Neural crest cell (in vitro differentiated cells): ENCODE results near the gene MRTO4. TPM values are rescaled to one million over a fixed set of nuclear protein-coding genes. Genes with fewer than 3 reads are reported as not detected.
"Not testable (repeated sequence)": the region's sequence is repeated elsewhere in the genome, so short reads cannot be mapped to it uniquely, and the experiment has no call there.

ENCODE experiments used
- DNase-seq: peaks from one replicate; pipeline ENCODE4 v3.0.0; 2021; ENCODE audit warnings: low read depth, mixed read lengths, low spot score
- H3K27ac Mint-ChIP-seq: one replicate; pipeline ENCODE4 v1.8.0; 2021; ENCODE audit warnings: mild to moderate bottlenecking, mixed read lengths; ENCODE audit not compliant: unreplicated experiment
- H3K27me3 Mint-ChIP-seq: 2 replicates; pipeline ENCODE4 v1.8.0; 2021; ENCODE audit warnings: low read depth, mild to moderate bottlenecking, mixed read lengths
- H3K36me3 Mint-ChIP-seq: 2 replicates; pipeline ENCODE4 v1.8.0; 2021; ENCODE audit warnings: low read depth, mild to moderate bottlenecking, mixed read lengths
- H3K4me1 Mint-ChIP-seq: 2 replicates; pipeline ENCODE4 v1.8.0; 2021; ENCODE audit warnings: mixed read lengths
- H3K4me3 Mint-ChIP-seq: one replicate; pipeline ENCODE4 v1.8.0; 2021; ENCODE audit warnings: mild to moderate bottlenecking, mixed read lengths
- H3K9me3 Mint-ChIP-seq: 2 replicates; pipeline ENCODE4 v1.8.0; 2021; ENCODE audit warnings: mixed read lengths
- CTCF ChIP-seq: fragments of 200-600 bp; sonication (generic); conservative IDR thresholded peaks from 2 replicates; pipeline ENCODE4 v1.5.0; 2021; ENCODE audit warnings: antibody characterized with exemption, mild to moderate bottlenecking
- total RNA-seq: library from RNA; stranded (reverse); gene quantifications from 2 replicates; pipeline ENCODE4 v1.2.1, GENCODE V29; 2021

Gene MRTO4
- total RNA-seq, 1 donor from 2014 or later, result 58.3 TPM

- no peak for DNase-seq
- peaks cover 5% of the 10 kb centered on the region for H3K36me3 Mint-ChIP-seq
- H3K27ac Mint-ChIP-seq, result no peak overlapping the region
- peaks cover 30% of the 10 kb centered on the region for H3K4me1 Mint-ChIP-seq
- no peak overlapping the region for H3K4me3 Mint-ChIP-seq
- TF ChIP-seq CTCF, result no peak
- no peaks in the 10 kb centered on the region for H3K9me3 Mint-ChIP-seq
- H3K27me3 Mint-ChIP-seq, result no peaks in the 10 kb centered on the region
Observed at GRCh38 chr1:19254416-19254815, 2.8 kb downstream of the MRTO4 start.

DNA sequence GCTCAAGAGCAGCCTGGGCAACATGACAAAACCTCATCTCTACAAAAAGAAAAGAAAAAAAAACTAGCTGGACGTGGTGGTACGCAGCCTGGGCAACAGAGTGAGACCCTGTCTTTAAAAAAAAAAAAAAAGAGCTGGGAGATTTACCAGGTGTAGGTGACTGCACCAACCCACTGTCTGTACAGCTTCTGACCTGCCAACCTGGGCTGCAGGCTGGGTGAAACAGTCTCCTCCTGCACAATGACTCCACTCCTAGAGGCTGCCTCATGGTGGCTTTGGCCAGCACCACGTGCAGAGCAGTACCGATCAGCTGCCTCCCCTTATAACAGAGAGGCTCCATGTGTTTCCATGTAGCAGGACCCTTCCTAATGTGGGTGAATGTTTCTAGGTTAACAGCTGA, 3.7 kb downstream of the MRTO4 start:
- H3K9me3 Mint-ChIP-seq, result no peaks in the 10 kb centered on the region
- DNase-seq, result no peak
- peaks cover 10% of the 10 kb centered on the region for H3K36me3 Mint-ChIP-seq
- no peak for TF ChIP-seq CTCF
- no peak overlapping the region for H3K4me3 Mint-ChIP-seq
- H3K27ac Mint-ChIP-seq, result no peak overlapping the region
- no peaks in the 10 kb centered on the region for H3K27me3 Mint-ChIP-seq
- H3K4me1 Mint-ChIP-seq, result peaks cover 28% of the 10 kb centered on the region

GRCh38 chr1:19256301-19256700, 4.7 kb downstream of the MRTO4 start:
- peaks cover 19% of the 10 kb centered on the region for H3K4me1 Mint-ChIP-seq
- not testable (repeated sequence) for H3K27ac Mint-ChIP-seq, H3K36me3 Mint-ChIP-seq, DNase-seq, H3K9me3 Mint-ChIP-seq, H3K27me3 Mint-ChIP-seq, H3K4me3 Mint-ChIP-seq

DNA sequence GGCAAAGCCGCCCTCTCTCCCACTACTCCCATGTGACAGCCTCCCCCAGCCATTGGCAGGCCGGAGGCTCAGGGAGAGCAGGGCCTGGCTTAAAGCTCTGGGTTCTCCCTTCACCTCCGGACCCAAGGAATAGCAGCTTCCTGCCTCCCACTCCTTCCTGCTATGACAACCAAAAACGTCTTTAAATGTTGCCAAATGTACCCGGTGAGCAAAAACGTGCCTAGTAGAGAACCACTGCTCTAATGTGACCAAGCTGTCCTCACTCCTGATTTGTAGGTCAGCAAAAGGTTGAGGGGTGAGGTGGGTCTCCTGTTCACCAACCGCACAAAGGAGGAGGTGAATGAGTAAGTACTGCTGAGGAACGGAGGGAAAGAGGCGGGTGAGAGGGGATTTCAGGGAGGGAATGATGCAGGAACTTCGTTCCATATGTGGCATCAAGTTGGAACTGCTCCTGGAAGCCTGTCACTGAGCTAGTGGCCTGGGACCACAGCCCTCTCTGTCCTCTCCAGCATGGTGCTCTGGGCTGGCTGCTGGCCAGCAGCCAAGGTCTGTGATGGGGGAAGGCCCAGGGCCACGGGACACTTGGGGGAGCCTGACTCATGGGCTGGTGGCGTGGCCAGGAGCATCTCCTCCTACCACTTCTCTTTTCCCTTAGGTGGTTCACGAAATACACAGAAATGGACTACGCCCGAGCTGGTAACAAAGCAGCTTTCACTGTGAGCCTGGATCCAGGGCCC, 5.7 kb downstream of the MRTO4 start:
- Mint-ChIP-seq H3K36me3 (peaks cover 10% of the 10 kb centered on the region), H3K27ac (no peak overlapping the region), H3K4me1 (peaks cover 13% of the 10 kb centered on the region), H3K27me3 (no peaks in the 10 kb centered on the region), H3K9me3 (no peaks in the 10 kb centered on the region), H3K4me3 (peak overlapping the region; percentile 47)
- no peak for DNase-seq
- no peak for TF ChIP-seq CTCF

DNA sequence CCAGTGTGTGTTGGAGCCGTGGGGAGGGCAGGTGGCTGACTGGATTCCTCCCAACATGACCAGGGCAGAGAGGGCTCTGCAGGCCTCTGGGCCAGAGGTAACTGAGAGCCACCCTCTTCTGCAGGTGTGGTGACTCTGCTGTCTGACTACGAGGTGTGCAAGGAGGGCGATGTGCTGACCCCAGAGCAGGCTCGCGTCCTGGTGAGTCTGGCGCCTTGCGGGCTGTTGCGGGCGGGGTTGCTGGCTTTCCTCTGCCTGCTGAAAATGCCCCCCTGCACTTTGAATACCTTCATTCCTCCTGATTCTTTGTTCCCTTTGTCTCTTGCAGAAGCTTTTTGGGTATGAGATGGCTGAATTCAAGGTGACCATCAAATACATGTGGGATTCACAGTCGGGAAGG, 6.7 kb downstream of the MRTO4 start:
- no peak overlapping the region for H3K4me3 Mint-ChIP-seq
- no peaks in the 10 kb centered on the region for H3K27me3 Mint-ChIP-seq
- no peak for DNase-seq
- H3K27ac Mint-ChIP-seq, result no peak overlapping the region
- H3K9me3 Mint-ChIP-seq, result no peaks in the 10 kb centered on the region
- peaks cover 6% of the 10 kb centered on the region for H3K4me1 Mint-ChIP-seq
- TF ChIP-seq CTCF, result no peak
- H3K36me3 Mint-ChIP-seq, result peaks cover 10% of the 10 kb centered on the region

- no peak for DNase-seq
- Mint-ChIP-seq H3K27ac (no peak overlapping the region), H3K9me3 (no peaks in the 10 kb centered on the region), H3K4me1 (no peaks in the 10 kb centered on the region), H3K4me3 (no peak overlapping the region), H3K27me3 (no peaks in the 10 kb centered on the region), H3K36me3 (peaks cover 10% of the 10 kb centered on the region)
- TF ChIP-seq CTCF, result no peak
Observed at GRCh38 chr1:19260211-19261138, 8.9 kb downstream of the MRTO4 start.
